Caco-2 (cell line): Measurements from ENCODE around the gene RHBDL2. TPM values are rescaled to one million over a fixed set of nuclear protein-coding genes. Genes with fewer than 3 reads are reported as not detected.
A peak's percentile ranks its signal among the peaks of the same experiment; 100 is the strongest.

Source experiments
- BruUV-seq: library from RNA; stranded (reverse); fragments of 400-500 nt; replicated peaks from 2 replicates; lab custom pipeline; 2021; lab: Mats Ljungman, UMichigan
- CTCF ChIA-PET: fragments of 300-600 bp; sonication (Branson Sonifier 250); formaldehyde crosslinking; loops from one replicate; lab custom pipeline; 2022; ENCODE audit warnings: antibody characterized with exemption; lab: Charles Lee
- POLR2A ChIA-PET: fragments of 300-600 bp; sonication (Branson Sonifier 250); formaldehyde crosslinking; loops from one replicate; lab custom pipeline; 2022; ENCODE audit warnings: antibody characterized with exemption; lab: Charles Lee
- DNase-seq, 2 experiments: peaks; one replicate each; pipeline versions ENCODE4 v3.0.0 to v3.0.0-alpha.2; 2020 to 2022
- H3K27me3 ChIP-seq: replicated peaks from 2 replicates; pipeline ENCODE4 v1.6.0; 2011; ENCODE audit warnings: low read length; ENCODE audit not compliant: control insufficient read depth, insufficient read depth
- H3K36me3 ChIP-seq: 2 replicates; pipeline ENCODE4 v1.5.1; 2011; ENCODE audit warnings: low read length; ENCODE audit not compliant: control insufficient read depth, insufficient read depth
- H3K4me1 ChIP-seq: fragments of 250-450 bp; sonication (Bioruptor Pico); 2 replicates; pipeline ENCODE4 v1.5.1; 2020; ENCODE audit warnings: mild to moderate bottlenecking
- H3K4me3 ChIP-seq: 2 replicates; pipeline ENCODE4 v1.5.1; 2011; ENCODE audit warnings: low read depth, mild to moderate bottlenecking, control low read depth, low read length
- H3K9me3 ChIP-seq: fragments of 250-450 bp; sonication (Bioruptor Pico); 2 replicates; pipeline ENCODE4 v1.5.1; 2020; ENCODE audit warnings: mild to moderate bottlenecking, moderate library complexity
- H3K27ac Mint-ChIP-seq: one replicate; pipeline ENCODE4 v1.8.0; 2022; ENCODE audit warnings: mixed read lengths; ENCODE audit not compliant: unreplicated experiment
- H3K27me3 Mint-ChIP-seq: one replicate; pipeline ENCODE4 v1.8.0; 2022; ENCODE audit warnings: mixed read lengths; ENCODE audit not compliant: insufficient read depth, unreplicated experiment
- H3K36me3 Mint-ChIP-seq: one replicate; pipeline ENCODE4 v1.8.0; 2022; ENCODE audit warnings: mild to moderate bottlenecking, mixed read lengths; ENCODE audit not compliant: insufficient read depth, unreplicated experiment
- H3K4me1 Mint-ChIP-seq: one replicate; pipeline ENCODE4 v1.8.0; 2022; ENCODE audit warnings: low read depth, mixed read lengths; ENCODE audit not compliant: unreplicated experiment
- H3K4me3 Mint-ChIP-seq: one replicate; pipeline ENCODE4 v1.8.0; 2022; ENCODE audit warnings: mild to moderate bottlenecking, moderate library complexity, mixed read lengths; ENCODE audit not compliant: unreplicated experiment
- H3K9me3 Mint-ChIP-seq: one replicate; pipeline ENCODE4 v1.8.0; 2022; ENCODE audit warnings: mixed read lengths; ENCODE audit not compliant: unreplicated experiment
- CTCF ChIP-seq, 2 experiments: fragments of 200-600 bp in 1 of 2; IDR thresholded peaks; 1 replicate in 1 of 2; 2 replicates in 1 of 2; pipeline versions ENCODE4 v1.5.1 to v1.8.0; 2011 to 2022; ENCODE audit warnings: antibody characterized with exemption in 1 of 2, control low read depth in 1 of 2, inconsistent platforms in 1 of 2, low read depth in 1 of 2, low read length in 1 of 2, mild to moderate bottlenecking in 1 of 2, moderate library complexity in 1 of 2; ENCODE audit not compliant: insufficient read depth in 1 of 2, severe bottlenecking in 1 of 2, unreplicated experiment in 1 of 2
- intact Hi-C: fragments of 100-400 bp; cut with micrococcal nuclease; formaldehyde crosslinking; loops from one replicate; pipeline ENCODE4 v1.10.0; 2022; ENCODE audit not compliant: unreplicated experiment
- total RNA-seq: library from RNA; stranded (reverse); gene quantifications from 2 replicates; pipeline ENCODE4 v1.2.3, GENCODE V29; 2022

RHBDL2 gene
- total RNA-seq, 1 experiment from 2014 or later = not detected

- no peak for TF ChIP-seq CTCF (IDR thresholded peaks at IDR 0.05; ENCODE audit: insufficient read depth in 1 of 2, low read depth in 1 of 2, low read length in 1 of 2, severe bottlenecking in 1 of 2, unreplicated experiment in 1 of 2)
- Histone ChIP-seq H3K4me3 (peak within 1 kb of the TSS; percentile 62), H3K27me3 (no peaks in the 10 kb centered on the region), H3K9me3 (no peaks in the 10 kb centered on the region), H3K36me3 (no peaks in the 10 kb centered on the region), H3K4me1 (peaks cover 5% of the 10 kb centered on the region; the same call in 1 of the 2 replicates)
- intact Hi-C loops = loop anchor here (1.0 kb wide), 1 partner anchor 42 kb away; no protein-coding TSS in a partner anchor
- Mint-ChIP-seq H3K4me3 (peak within 1 kb of the TSS; percentile 98), H3K36me3 (peaks cover 7% of the 10 kb centered on the region), H3K9me3 (no peaks in the 10 kb centered on the region), H3K27me3 (no peaks in the 10 kb centered on the region), H3K4me1 (no peaks in the 10 kb centered on the region), H3K27ac (peak within 1 kb of the TSS; percentile 92)
- peak; percentile 97 to 98 for DNase-seq
- CTCF ChIA-PET = interaction anchor here (0.6 to 1.3 kb wide), 2 partner anchors 9 to 233 kb away, joined by 3 read pairs; no protein-coding TSS in a partner anchor
- BruUV-seq = no TSS peak
- POLR2A ChIA-PET = interaction anchor here (1.3 kb wide), 1 partner anchor 166 kb away, joined by 4 read pairs; the partner anchor contains the start of gene NDUFS5
Observed at GRCh38 chr1:38859561-38860453, 81.8 kb downstream of the RHBDL2 start, which contains the start of gene RRAGC. Gene RRAGC, minus strand, starts transcription at chr1:38859772. Its CDS starts 126 bp downstream, at chr1:38859646.

GRCh38 chr1:38858833-38859560 lies 82.6 kb downstream of the RHBDL2 start:
- POLR2A ChIA-PET = interaction anchor here (1.3 kb wide), 1 partner anchor 167 kb away, joined by 4 read pairs; the partner anchor contains the start of gene NDUFS5
- Histone ChIP-seq H3K27me3 (no peaks in the 10 kb centered on the region), H3K36me3 (no peaks in the 10 kb centered on the region; the same call in 1 of the 2 replicates), H3K4me1 (peaks cover 5% of the 10 kb centered on the region; the same call in 1 of the 2 replicates), H3K9me3 (no peaks in the 10 kb centered on the region), H3K4me3 (peak overlapping the region; percentile 62)
- H3K4me3 Mint-ChIP-seq = peak overlapping the region; percentile 98
- no peaks in the 10 kb centered on the region for H3K27me3 Mint-ChIP-seq
- H3K27ac Mint-ChIP-seq = no peak overlapping the region
- no peaks in the 10 kb centered on the region for H3K9me3 Mint-ChIP-seq
- BruUV-seq = TSS peak; percentile 10
- intact Hi-C loops = loop anchor here (1.0 kb wide), 1 partner anchor 41 kb away; no protein-coding TSS in a partner anchor
- CTCF ChIA-PET = interaction anchor here (0.6 to 1.3 kb wide), 2 partner anchors 8 to 233 kb away, joined by 3 read pairs; no protein-coding TSS in a partner anchor
- no peak for TF ChIP-seq CTCF (IDR thresholded peaks at IDR 0.05; ENCODE audit: insufficient read depth in 1 of 2, low read depth in 1 of 2, low read length in 1 of 2, severe bottlenecking in 1 of 2, unreplicated experiment in 1 of 2)
- H3K36me3 Mint-ChIP-seq = peaks cover 13% of the 10 kb centered on the region
- DNase-seq = peak; percentile 38 to 49
- H3K4me1 Mint-ChIP-seq = no peaks in the 10 kb centered on the region

GRCh38 chr1:38852780-38853179 lies 88.8 kb downstream of the RHBDL2 start:
- Mint-ChIP-seq H3K27ac (no peak overlapping the region), H3K9me3 (no peaks in the 10 kb centered on the region), H3K36me3 (peaks cover 28% of the 10 kb centered on the region), H3K4me3 (no peak overlapping the region), H3K4me1 (no peaks in the 10 kb centered on the region), H3K27me3 (no peaks in the 10 kb centered on the region)
- intact Hi-C loops = no loop called here
- ChIA-PET CTCF (no interaction called here), POLR2A (no interaction called here)
- Histone ChIP-seq H3K9me3 (no peaks in the 10 kb centered on the region), H3K4me1 (no peaks in the 10 kb centered on the region), H3K36me3 (no peaks in the 10 kb centered on the region; the same call in 1 of the 2 replicates), H3K27me3 (no peaks in the 10 kb centered on the region), H3K4me3 (no peak overlapping the region)
- no peak for DNase-seq
- no peak for TF ChIP-seq CTCF (IDR thresholded peaks at IDR 0.05; ENCODE audit: insufficient read depth in 1 of 2, low read depth in 1 of 2, low read length in 1 of 2, severe bottlenecking in 1 of 2, unreplicated experiment in 1 of 2)
- no TSS peak for BruUV-seq
